H1 (cell line): Measurements from ENCODE around the gene SPATS2L. TPM values are rescaled to one million over a fixed set of nuclear protein-coding genes. Genes with fewer than 3 reads are reported as not detected.

Experiments
- CTCF ChIA-PET: fragments of 300-600 bp; sonication (Branson Sonifier 250); formaldehyde crosslinking; loops from one replicate; lab custom pipeline; 2021; ENCODE audit not compliant: partially characterized antibody; lab: Charles Lee
- POLR2A ChIA-PET: fragments of 300-600 bp; sonication (Branson Sonifier 250); formaldehyde crosslinking; loops from one replicate; lab custom pipeline; 2021; ENCODE audit warnings: inconsistent platforms; ENCODE audit not compliant: partially characterized antibody; lab: Charles Lee
- DNase-seq, 2 experiments: peaks; one replicate each; pipeline versions ENCODE4 v3.0.0 to v3.0.0-alpha.2; 2010 to 2022; ENCODE audit warnings: low spot score in 2 of 2, low read depth in 1 of 2, mixed read lengths in 1 of 2
- FAIRE-seq: peaks from 2 replicates; lab custom pipeline; 2011; peaks lifted over from hg19 to GRCh38; lab: Jason Lieb, UNC
- H2AFZ ChIP-seq: 2 replicates; pipeline ENCODE4 v1.8.1; 2012; ENCODE audit warnings: low read length, inconsistent platforms
- H2AK5ac ChIP-seq: 2 replicates; pipeline ENCODE4 v1.6.1; 2013; ENCODE audit warnings: low read depth, low read length
- H2BK120ac ChIP-seq: replicated peaks from 2 replicates; pipeline ENCODE3; 2013; ENCODE audit warnings: low read depth, low read length, inconsistent platforms
- H2BK12ac ChIP-seq: 2 replicates; pipeline ENCODE4 v1.6.1; 2013; ENCODE audit warnings: low read depth, low read length
- H2BK15ac ChIP-seq: 2 replicates; pipeline ENCODE4 v1.6.1; 2013; ENCODE audit warnings: low read length
- H2BK20ac ChIP-seq: 2 replicates; pipeline ENCODE4 v1.6.1; 2013; ENCODE audit warnings: low read length
- H2BK5ac ChIP-seq: 2 replicates; pipeline ENCODE4 v1.6.1; 2013; ENCODE audit warnings: low read depth, low read length
- H3K14ac ChIP-seq: 2 replicates; pipeline ENCODE4 v1.6.1; 2013; ENCODE audit warnings: inconsistent platforms; ENCODE audit not compliant: insufficient read length
- H3K18ac ChIP-seq: 2 replicates; pipeline ENCODE4 v1.6.1; 2013; ENCODE audit warnings: low read length; ENCODE audit errors: extremely low read depth
- H3K23ac ChIP-seq: 2 replicates; pipeline ENCODE4 v1.6.1; 2013; ENCODE audit warnings: inconsistent platforms; ENCODE audit not compliant: insufficient read length
- H3K23me2 ChIP-seq: 2 replicates; pipeline ENCODE4 v1.6.1; 2013; ENCODE audit warnings: low read depth, low read length
- H3K27ac ChIP-seq: 2 replicates; pipeline ENCODE4 v1.6.1; 2011; ENCODE audit warnings: low read depth, low read length, inconsistent platforms
- H3K27me3 ChIP-seq, 4 experiments: replicated peaks in 1 of 4; 1 replicate in 1 of 4; 2 replicates in 3 of 4; pipeline versions ENCODE4 v1.6.1 to v1.8.1; 2011 to 2013; ENCODE audit warnings: low read length in 3 of 4, mild to moderate bottlenecking in 3 of 4, inconsistent platforms in 2 of 4, mixed read lengths in 2 of 4, moderate library complexity in 1 of 4; ENCODE audit not compliant: control insufficient read depth in 3 of 4, insufficient read depth in 3 of 4; ENCODE audit errors: extremely low read depth in 1 of 4
- H3K36me3 ChIP-seq, 4 experiments: 2 replicates each; pipeline versions ENCODE4 v1.6.1 to v1.8.1; 2011 to 2013; ENCODE audit warnings: mild to moderate bottlenecking in 4 of 4, low read length in 3 of 4, moderate library complexity in 2 of 4, control low read depth in 1 of 4, inconsistent platforms in 1 of 4; ENCODE audit not compliant: insufficient read depth in 4 of 4, control insufficient read depth in 2 of 4
- H3K4ac ChIP-seq: replicated peaks from 2 replicates; pipeline ENCODE3; 2013; ENCODE audit warnings: low read length, low read depth, mixed read lengths, inconsistent platforms; ENCODE audit not compliant: insufficient read length
- H3K4me1 ChIP-seq, 4 experiments: replicated peaks in 1 of 4; 1 replicate in 1 of 4; 2 replicates in 3 of 4; pipeline versions ENCODE4 v1.6.1 to v1.8.1; 2011 to 2013; ENCODE audit warnings: low read length in 3 of 4, inconsistent platforms in 2 of 4, mixed read lengths in 1 of 4; ENCODE audit not compliant: insufficient read depth in 4 of 4, control insufficient read depth in 3 of 4
- H3K4me2 ChIP-seq, 2 experiments: 2 replicates each; pipeline versions ENCODE4 v1.6.1 to v1.8.1; 2011 to 2013; ENCODE audit warnings: low read depth in 2 of 2, low read length in 2 of 2, control low read depth in 1 of 2, inconsistent platforms in 1 of 2, mild to moderate bottlenecking in 1 of 2; ENCODE audit not compliant: insufficient read depth in 1 of 2
- H3K4me3 ChIP-seq, 4 experiments: fragments of 200-600, 300-600 bp in 1 of 4; sonication (generic), shearing (Covaris generic), sonication (Bioruptor Twin) in 1 of 4; 2 replicates each; pipeline versions ENCODE4 v1.5.1 to v1.8.1; 2011 to 2016; ENCODE audit warnings: low read length in 4 of 4, low read depth in 3 of 4, control low read depth in 2 of 4, inconsistent platforms in 2 of 4, mild to moderate bottlenecking in 2 of 4, mixed read lengths in 1 of 4, moderate library complexity in 1 of 4; ENCODE audit not compliant: insufficient read depth in 2 of 4; ENCODE audit errors: extremely low read depth in 1 of 4
- H3K56ac ChIP-seq: replicated peaks from 2 replicates; pipeline ENCODE3; 2013; ENCODE audit warnings: low read depth, mild to moderate bottlenecking, mixed read lengths, low read length, inconsistent platforms; ENCODE audit not compliant: insufficient read length
- H3K79me1 ChIP-seq: 2 replicates; pipeline ENCODE4 v1.6.1; 2013; ENCODE audit warnings: low read depth, low read length, control low read depth
- H3K79me2 ChIP-seq, 2 experiments: 2 replicates each; pipeline versions ENCODE4 v1.6.1 to v1.8.1; 2012 to 2013; ENCODE audit warnings: low read length in 2 of 2, mild to moderate bottlenecking in 2 of 2, inconsistent platforms in 1 of 2; ENCODE audit not compliant: insufficient read depth in 2 of 2, control insufficient read depth in 1 of 2
- H3K9ac ChIP-seq, 4 experiments: replicated peaks in 1 of 4; 1 replicate in 1 of 4; 2 replicates in 3 of 4; pipeline versions ENCODE4 v1.6.1 to v1.8.1; 2011 to 2013; ENCODE audit warnings: low read depth in 3 of 4, low read length in 3 of 4, control low read depth in 2 of 4, mild to moderate bottlenecking in 2 of 4, moderate library complexity in 2 of 4, inconsistent platforms in 1 of 4; ENCODE audit errors: extremely low read depth in 1 of 4
- H3K9me3 ChIP-seq, 2 experiments: 2 replicates each; pipeline versions ENCODE4 v1.6.1 to v1.8.1; 2012 to 2013; ENCODE audit warnings: mild to moderate bottlenecking in 2 of 2, moderate library complexity in 2 of 2, control low read depth in 1 of 2, inconsistent platforms in 1 of 2, low read depth in 1 of 2, low read length in 1 of 2, mixed read lengths in 1 of 2; ENCODE audit not compliant: insufficient read depth in 2 of 2
- H4K20me1 ChIP-seq, 2 experiments: replicated peaks in 1 of 2; 2 replicates each; pipeline versions ENCODE3 to v1.8.1; 2011 to 2013; ENCODE audit warnings: inconsistent platforms in 2 of 2, low read length in 2 of 2, mild to moderate bottlenecking in 1 of 2; ENCODE audit not compliant: insufficient read depth in 2 of 2, control insufficient read depth in 1 of 2
- H4K5ac ChIP-seq: 2 replicates; pipeline ENCODE4 v1.6.1; 2013; ENCODE audit warnings: low read length, low read depth, mixed read lengths, inconsistent platforms; ENCODE audit not compliant: insufficient read length
- H4K8ac ChIP-seq: 2 replicates; pipeline ENCODE4 v1.8.0; 2013; ENCODE audit warnings: mild to moderate bottlenecking, moderate library complexity, low read length, inconsistent platforms; ENCODE audit not compliant: insufficient read depth; ENCODE audit errors: extremely low read depth
- H4K91ac ChIP-seq: replicated peaks from 2 replicates; pipeline ENCODE3; 2013; ENCODE audit warnings: low read length, mixed read lengths, inconsistent platforms; ENCODE audit not compliant: insufficient read length
- ATF2 ChIP-seq: IDR thresholded peaks from 2 replicates; pipeline ENCODE4 v1.6.1; 2012; ENCODE audit warnings: low read length, inconsistent platforms
- ATF3 ChIP-seq: IDR thresholded peaks from 2 replicates; pipeline ENCODE4 v1.6.1; 2011; ENCODE audit warnings: low read depth, mild to moderate bottlenecking, low read length; ENCODE audit not compliant: insufficient read depth
- E2F6 ChIP-seq: IDR thresholded peaks from 2 replicates; pipeline ENCODE4 v1.6.1; 2012; ENCODE audit warnings: inconsistent platforms
- GABPA ChIP-seq: IDR thresholded peaks from 2 replicates; pipeline ENCODE4 v1.6.1; 2011; ENCODE audit warnings: mild to moderate bottlenecking, low read length, moderate library complexity, borderline replicate concordance; ENCODE audit not compliant: insufficient read depth
- POLR2A ChIP-seq, 2 experiments: IDR thresholded peaks; 1 replicate in 1 of 2; 2 replicates in 1 of 2; pipeline ENCODE4 v1.6.1; 2011; ENCODE audit warnings: low read depth in 2 of 2, low read length in 2 of 2, mild to moderate bottlenecking in 2 of 2; ENCODE audit errors: control extremely low read depth in 1 of 2
- RBBP5 ChIP-seq: IDR thresholded peaks from 2 replicates; pipeline ENCODE4 v1.7.1; 2012; ENCODE audit warnings: low read depth, mild to moderate bottlenecking, inconsistent platforms, low read length, moderate library complexity, borderline replicate concordance
- RFX5 ChIP-seq: IDR thresholded peaks from 2 replicates; pipeline ENCODE4 v1.6.1; 2011; ENCODE audit warnings: low read depth, low read length, improper control_type of control experiment, borderline replicate concordance
- WGBS, 2 experiments: shearing (Covaris generic) in 1 of 2; methylation state at CpG; one replicate each; pipeline versions ENCODE4 v1.1.6 to v1.1.7; 2013 to 2015; ENCODE audit warnings: low lambda C conversion rate in 2 of 2, mixed read lengths in 2 of 2, inconsistent platforms in 1 of 2, low coverage in 1 of 2, missing lambda C conversion rate in 1 of 2; ENCODE audit not compliant: insufficient replicate concordance in 2 of 2, insufficient coverage in 1 of 2, insufficient read length in 1 of 2; ENCODE audit errors: extremely low coverage in 1 of 2, missing lambda C conversion rate in 1 of 2; 5-methylcytosine and 5-hydroxymethylcytosine counted together
- polyA plus RNA-seq, 7 experiments: library from polyadenylated mRNA; depleted of rRNA in 3 of 7; stranded (reverse) in 5 of 7; unstranded in 2 of 7; fragments of >200 nt in 5 of 7; fragments of 200-250 nt in 2 of 7; gene quantifications; 1 replicate in 5 of 7; 2 replicates in 1 of 7; 4 replicates in 1 of 7; pipeline versions ENCODE4 v1.2.1 to v1.2.3, GENCODE V29; 2011 to 2013; ENCODE audit warnings: missing spikeins in 2 of 7, mixed read lengths in 2 of 7
- total RNA-seq: library from RNA; stranded (reverse); fragmentation: NEBNext Ultra II Directional; extraction: Animal tissue kit (Norgen Biotek cat#: 25700); gene quantifications from 2 replicates; pipeline ENCODE4 v1.2.1, GENCODE V29; 2021

Gene SPATS2L
- total and polyA plus RNA-seq, 2 of the 8 experiments (the other 6 are each of a cell fraction or from before 2014, with no cell fraction given) = 67.3 to 189 TPM

- no peak overlapping the region for H3K4ac ChIP-seq
- H3K4me3 ChIP-seq = no peak overlapping the region
- DNase-seq (no peak), FAIRE-seq (no peak)
- no peak overlapping the region for H3K27ac ChIP-seq
- no peak overlapping the region for H2BK15ac ChIP-seq
- H3K9me3 ChIP-seq = no peaks in the 10 kb centered on the region
- H2AK5ac ChIP-seq = no peak overlapping the region
- no peak overlapping the region for H2AFZ ChIP-seq
- no peak overlapping the region for H2BK20ac ChIP-seq
- peaks cover 2 to 27% (median 12%) of the 10 kb centered on the region in 4 experiments; a peak in 6 of 8 replicates for H3K36me3 ChIP-seq
- H3K56ac ChIP-seq = no peak overlapping the region
- POLR2A ChIA-PET = interaction anchor here (0.7 to 1.8 kb wide), 2 partner anchors 10 to 656 kb away, joined by 3 to 5 read pairs; no protein-coding TSS in a partner anchor
- TF ChIP-seq ATF3 = no peak
- TF ChIP-seq E2F6 = no peak
- TF ChIP-seq GABPA = no peak
- TF ChIP-seq RBBP5 = no peak
- no peak for TF ChIP-seq ATF2
- 0 out of 3 replicates have a peak, but pooled peaks of 1 of the 2 experiments have one; percentile 31 for TF ChIP-seq POLR2A (IDR thresholded peaks at IDR 0.05; ENCODE audit: control extremely low read depth in 1 of 2, low read depth in 2 of 2, low read length in 2 of 2)
- TF ChIP-seq RFX5 = no peak
- no peak overlapping the region for H3K14ac ChIP-seq
- no peaks in the 10 kb centered on the region for H3K23me2 ChIP-seq
- H2BK5ac ChIP-seq = no peak overlapping the region
- H3K27me3 ChIP-seq = no peaks in the 10 kb centered on the region
- CTCF ChIA-PET = interaction anchor here (2.2 kb wide), 1 partner anchor 18 kb away, joined by 8 read pairs; no protein-coding TSS in a partner anchor
- WGBS, 2 experiments = 79% methylated on average over 5 of the region's 5 CpGs; no CpG with 5 or more reads in 1 of the 2 experiments
- H3K79me2 ChIP-seq = no peaks in the 10 kb centered on the region
- H3K18ac ChIP-seq = no peak overlapping the region
- no peak overlapping the region for H3K9ac ChIP-seq
- no peaks in the 10 kb centered on the region for H3K79me1 ChIP-seq
- no peak overlapping the region for H3K4me2 ChIP-seq
- H4K5ac ChIP-seq = no peak overlapping the region
- H3K4me1 ChIP-seq = peaks cover 0 to 4% (median 1%) of the 10 kb centered on the region in 4 experiments; a peak in 3 of 7 replicates
- peaks cover 0 to 3% of the 10 kb centered on the region in 2 experiments for H4K20me1 ChIP-seq
- H2BK12ac ChIP-seq = no peak overlapping the region
- H4K8ac ChIP-seq = no peak overlapping the region
- H2BK120ac ChIP-seq = no peak overlapping the region
- H4K91ac ChIP-seq = no peak overlapping the region
- H3K23ac ChIP-seq = no peak overlapping the region
These were observed 147.5 kb downstream of the SPATS2L start for GRCh38 chr2:200453853-200454534.
